Activated CD4-positive, alpha-beta T cell treated with anti-CD3 and anti-CD28 coated beads, Interleukin-2, amount 50 U/mL, for 24 hours (primary cell): ENCODE measurements around the gene DNPH1.

ENCODE experiments used
- DNase-seq, 2 donors: peaks; one replicate each; pipeline ENCODE4 v3.0.0-alpha.2; 2020; ENCODE audit warnings: low read depth in 1 of 2, low spot score in 1 of 2

The DNPH1 gene

DNA sequence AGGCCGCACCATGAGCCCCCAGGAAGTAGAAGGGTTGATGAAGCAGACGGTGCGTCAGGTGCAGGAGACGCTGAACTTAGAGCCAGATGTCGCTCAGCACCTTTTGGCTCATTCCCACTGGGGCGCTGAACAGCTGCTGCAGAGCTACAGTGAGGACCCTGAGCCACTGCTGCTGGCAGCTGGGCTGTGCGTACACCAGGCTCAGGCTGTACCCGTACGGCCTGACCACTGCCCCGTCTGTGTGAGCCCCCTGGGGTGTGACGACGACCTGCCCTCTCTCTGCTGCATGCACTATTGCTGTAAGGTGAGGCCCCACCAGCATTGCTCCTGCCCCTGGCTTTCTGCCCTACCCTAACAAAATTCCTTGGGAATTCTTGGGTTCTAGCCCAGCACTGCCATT lies 13.1 kb downstream of the DNPH1 start:
- DNase-seq, result no peak

DNA sequence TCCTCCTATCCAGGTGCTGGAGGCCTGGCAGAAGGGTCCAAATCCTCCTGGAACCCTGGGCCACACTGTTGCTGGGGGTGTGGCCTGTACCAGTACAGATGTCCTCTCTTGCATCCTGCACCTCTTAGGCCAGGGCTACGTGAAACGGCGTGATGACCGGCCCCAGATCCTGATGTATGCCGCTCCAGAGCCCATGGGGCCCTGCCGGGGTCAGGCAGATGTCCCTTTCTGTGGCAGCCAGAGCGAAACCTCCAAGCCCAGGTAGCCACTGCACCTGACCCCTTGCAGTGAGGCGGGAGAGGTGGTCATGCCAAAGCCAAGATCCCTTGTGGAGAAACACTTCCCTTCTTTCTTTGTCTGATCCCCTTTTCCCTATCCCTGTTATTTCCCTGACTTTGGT lies 14.2 kb downstream of the DNPH1 start:
- DNase-seq, result no peak

DNA sequence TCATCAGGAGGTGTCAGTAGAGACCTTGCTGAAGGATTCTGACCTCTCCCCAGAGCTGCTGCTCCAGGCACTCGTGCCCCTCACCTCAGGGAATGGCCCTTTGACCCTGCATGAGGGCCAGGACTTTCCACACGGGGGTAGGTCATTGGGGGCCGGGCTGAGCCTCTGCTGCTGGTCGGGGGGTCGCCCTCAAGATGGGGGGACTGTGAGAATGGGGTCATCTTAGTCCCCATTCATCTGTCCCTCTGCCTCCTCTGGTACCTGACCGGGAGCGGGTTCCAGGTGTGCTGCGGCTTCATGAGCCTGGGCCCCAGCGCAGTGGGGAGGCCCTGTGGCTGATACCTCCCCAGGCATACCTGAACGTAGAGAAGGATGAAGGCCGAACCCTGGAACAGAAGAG lies 15.8 kb downstream of the DNPH1 start:
- DNase-seq, result no peak

DNA sequence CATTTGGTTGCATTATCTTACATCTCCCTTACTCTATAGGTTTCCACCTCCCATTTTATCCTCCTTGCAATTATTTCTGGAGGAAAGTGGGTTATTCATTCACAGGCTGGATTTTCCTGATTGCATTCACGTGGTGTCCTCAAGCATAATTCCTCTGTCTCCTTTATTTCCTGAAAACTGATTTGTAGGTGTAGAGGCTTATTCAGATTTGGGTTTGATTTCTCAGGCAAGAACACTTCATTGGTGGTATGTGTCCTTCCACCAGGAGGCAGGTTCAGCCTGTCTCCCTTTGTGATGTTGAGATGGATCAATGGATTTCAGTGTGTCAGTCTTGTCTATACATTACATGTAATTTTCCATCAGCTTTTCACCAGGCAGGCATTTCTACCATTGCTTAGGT lies 17.3 kb downstream of the DNPH1 start:
- no peak for DNase-seq

DNA sequence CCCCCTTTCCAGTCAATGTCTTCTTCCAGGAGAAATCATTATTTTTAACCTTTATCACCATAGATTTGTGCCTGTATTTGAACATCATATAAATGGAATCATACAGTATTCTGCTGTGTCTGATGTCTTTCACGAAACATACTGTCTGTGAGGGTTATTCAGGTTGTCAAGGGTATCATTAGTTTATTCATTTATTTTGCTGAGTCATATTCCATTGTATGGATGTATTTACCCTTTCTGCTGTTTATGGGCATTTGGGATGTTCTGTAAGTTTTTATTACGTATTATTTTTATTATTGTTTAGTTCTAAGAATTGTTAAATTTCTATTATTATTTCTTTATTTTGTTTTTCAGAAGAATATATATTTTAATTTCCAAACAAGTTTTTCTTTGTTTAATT lies 22.0 kb downstream of the DNPH1 start:
- no peak for DNase-seq

DNA sequence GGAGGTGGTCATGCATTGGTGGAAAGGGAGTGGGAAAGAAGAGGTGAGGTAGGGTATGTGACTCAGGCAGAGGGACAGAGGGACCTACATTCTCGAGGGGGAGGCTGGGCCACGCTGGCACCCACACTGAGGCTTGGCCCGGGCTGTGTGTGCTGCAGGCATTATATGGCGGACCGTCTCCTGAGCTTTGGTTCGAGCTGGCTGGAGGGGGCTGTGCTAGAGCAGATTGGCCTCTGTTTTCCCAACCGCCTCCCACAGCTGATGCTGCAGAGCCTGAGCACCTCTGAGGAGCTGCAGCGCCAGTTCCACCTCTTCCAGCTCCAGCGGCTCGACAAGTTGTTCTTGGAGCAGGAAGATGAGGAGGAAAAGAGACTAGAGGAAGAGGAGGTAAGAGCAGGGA lies 23.4 kb downstream of the DNPH1 start:
- no peak for DNase-seq

DNA sequence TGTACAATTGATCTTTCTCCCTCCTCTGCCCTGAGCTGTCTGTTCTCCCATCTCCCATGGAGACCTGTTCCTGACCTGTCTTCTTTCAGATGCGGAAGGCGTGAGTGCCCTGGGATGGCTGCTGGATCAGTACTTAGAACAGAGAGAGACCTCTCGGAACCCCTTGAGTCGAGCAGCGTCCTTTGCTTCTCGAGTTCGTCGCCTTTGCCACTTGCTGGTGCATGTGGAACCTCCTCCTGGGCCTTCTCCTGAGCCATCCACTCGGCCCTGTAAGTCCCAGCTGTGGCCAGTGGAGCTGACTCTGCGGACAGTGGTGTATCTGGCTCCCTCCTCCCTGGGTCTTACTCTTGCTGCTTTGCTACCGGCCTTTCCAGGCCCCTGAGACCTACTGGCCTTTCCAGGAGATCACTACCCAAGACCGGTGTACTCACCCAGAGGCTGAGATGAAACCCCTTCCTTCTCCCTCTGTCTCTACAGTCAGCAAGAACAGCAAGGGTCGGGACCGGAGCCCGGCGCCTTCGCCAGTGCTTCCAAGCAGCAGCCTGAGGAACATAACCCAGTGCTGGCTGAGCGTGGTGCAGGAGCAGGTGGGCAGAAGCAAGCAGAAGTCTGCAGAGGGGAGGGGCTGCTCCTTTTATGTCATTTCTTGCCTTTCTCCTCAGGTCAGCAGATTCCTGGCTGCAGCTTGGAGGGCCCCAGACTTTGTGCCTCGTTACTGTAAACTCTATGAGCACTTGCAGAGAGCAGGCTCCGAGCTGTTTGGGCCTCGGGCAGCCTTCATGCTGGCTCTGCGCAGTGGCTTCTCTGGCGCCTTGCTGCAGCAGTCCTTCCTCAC lies 24.8 kb downstream of the DNPH1 start:
- no peak for DNase-seq

DNA sequence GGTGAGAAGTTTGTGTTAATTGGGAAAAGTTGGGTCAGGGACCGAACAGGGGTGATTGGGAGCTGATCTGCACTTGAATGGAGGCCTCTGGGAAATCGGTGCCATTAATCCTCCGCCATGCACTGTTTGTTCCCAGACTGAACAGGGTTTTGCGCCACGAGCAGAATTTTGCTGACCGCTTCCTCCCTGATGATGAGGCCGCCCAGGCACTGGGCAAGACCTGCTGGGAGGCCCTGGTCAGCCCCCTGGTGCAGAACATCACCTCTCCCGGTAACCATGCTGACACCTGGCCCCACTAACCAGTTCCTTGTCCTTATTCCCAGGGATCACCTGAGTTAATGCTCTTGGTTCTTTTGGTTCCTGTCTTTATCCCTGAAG lies 25.6 kb downstream of the DNPH1 start:
- DNase-seq, result no peak

DNA sequence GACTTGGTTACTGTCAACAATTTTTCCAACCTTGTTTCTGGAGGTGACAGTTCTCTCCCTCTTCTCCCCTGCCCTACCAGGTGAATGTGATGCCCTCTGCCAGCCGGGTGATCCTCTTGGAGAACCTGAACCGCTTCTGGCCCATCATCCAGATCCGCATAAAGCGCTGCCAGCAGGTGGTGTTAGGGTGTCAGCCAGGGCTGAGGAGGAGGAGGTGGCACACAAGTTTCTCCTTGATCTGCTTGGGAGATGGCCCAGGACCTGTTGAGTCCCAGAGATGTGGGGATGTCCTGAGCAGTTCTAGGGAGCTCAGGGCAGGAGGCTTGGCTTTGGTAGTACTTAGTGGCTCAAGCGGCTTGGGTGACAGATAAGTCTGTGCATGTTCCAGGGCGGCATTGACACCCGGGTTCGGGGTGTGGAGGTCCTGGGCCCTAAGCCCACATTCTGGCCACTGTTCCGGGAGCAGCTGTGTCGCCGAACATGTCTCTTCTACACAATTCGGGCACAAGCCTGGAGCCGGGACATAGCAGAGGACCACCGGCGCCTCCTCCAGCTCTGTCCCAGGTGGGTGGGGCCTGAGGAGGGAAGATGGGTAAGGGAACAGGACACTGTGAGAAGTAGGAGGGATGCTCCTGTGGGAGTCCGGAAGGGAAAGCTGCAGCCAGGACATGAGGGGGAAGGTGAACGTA lies 26.1 kb downstream of the DNPH1 start:
- DNase-seq, result no peak

DNA sequence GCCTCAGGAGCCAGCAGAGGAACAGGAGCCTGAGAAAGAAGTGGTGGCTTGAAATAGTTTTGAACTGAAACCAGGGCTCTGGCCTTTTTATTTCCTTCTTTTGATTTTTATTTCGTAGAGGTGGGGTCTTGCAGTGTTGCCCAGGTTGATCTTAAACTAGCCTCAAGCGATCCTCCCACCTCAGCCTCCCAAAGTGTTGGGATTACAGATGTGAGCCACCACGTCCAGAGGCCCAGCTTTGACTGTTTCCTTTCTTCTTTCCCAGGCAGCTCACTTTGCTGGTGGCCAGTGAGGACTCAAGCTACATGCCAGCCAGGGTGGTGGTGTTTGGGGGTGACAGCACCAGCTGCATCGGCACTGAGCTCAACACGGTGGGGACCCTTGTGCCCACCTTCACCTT lies 26.8 kb downstream of the DNPH1 start:
- DNase-seq, result no peak

DNA sequence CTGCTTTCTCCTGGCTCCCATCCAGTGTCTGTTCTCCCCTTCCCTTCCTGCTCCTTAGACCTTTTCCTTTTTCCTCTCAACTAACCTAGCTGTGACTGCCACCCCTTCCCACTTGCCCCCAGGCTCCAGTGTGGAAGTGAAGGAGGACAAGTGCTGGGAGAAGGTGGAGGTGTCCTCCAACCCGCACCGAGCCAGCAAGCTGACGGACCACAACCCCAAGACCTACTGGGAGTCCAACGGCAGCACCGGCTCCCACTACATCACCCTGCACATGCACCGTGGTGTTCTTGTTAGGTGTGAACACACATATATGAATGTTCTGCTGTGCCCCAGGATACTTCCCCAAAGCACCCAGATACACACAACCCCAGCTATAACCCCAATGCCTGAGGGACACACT lies 28.7 kb downstream of the DNPH1 start:
- DNase-seq, result no peak

DNA sequence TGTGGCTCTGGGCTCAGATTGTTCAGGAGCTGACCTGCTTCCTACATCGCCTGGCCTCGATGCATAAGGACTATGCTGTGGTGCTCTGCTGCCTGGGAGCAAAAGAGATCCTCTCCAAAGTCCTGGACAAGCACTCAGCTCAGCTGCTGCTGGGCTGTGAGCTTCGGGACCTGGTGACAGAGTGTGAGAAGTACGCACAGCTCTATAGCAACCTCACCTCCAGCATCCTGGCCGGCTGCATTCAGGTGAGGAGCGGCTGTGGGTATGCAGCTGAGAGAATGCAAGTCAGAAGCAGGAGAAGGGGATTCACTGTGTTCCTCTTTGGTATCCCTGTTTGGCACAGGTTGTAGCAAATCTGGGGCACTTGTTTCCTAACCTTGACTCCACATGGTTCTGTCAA lies 29.4 kb downstream of the DNPH1 start:
- no peak for DNase-seq

DNA sequence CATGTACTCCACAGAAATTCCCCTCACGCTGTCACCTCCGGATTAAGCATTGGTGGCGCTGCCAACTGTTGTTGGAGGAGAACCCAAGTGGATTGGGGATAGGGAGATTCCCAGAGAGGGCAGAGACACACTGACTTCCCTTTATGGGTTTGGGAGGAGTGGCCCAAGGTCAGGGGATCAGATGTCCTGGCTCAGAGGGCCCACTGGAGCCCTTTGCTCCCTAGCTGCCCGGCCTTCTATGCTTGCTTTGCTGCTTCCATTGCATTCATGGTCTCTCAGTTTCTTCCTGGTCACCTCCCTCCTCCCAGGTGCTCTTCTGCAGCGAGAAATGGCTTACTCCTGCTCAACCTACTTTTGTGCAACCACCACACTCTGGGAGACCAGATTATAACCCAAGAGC lies 32.9 kb downstream of the DNPH1 start:
- no peak for DNase-seq

DNA sequence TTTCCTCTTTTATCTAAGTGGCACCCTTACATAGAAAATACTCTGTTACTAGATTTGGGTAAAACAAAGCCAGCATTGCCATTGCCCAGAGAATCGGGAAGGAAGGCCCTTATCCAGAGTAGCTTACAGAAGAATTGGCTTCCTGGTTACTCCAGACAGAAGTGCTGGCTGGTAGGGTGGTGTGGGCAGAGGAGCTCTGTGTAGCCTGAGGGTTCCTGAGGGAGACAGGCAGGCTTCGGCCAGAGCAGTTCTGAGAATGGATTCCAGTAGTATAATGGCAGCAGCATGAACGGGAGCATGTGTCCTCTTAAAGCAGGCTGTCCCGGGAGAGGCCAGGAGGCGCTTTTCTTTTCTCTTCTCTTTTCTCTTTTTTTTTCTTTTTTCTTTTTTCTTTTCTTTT lies 35.4 kb downstream of the DNPH1 start:
- no peak for DNase-seq

DNA sequence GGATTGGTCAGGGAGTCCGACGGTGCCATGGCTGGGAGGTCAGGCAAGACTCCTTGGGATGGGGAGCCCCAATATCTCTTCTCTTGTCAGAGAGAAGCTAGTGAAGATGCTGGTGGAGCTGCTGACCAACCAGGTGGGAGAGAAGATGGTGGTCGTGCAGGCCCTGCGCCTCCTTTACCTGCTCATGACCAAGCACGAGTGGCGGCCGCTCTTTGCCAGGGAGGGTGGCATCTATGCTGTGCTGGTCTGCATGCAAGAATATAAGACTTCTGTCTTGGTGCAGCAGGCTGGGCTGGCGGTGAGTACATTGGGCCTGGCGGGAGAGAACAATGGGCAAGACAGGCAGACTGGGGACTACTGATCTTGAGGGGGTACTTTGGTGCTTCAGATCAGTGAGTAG lies 36.4 kb downstream of the DNPH1 start:
- no peak for DNase-seq

DNA sequence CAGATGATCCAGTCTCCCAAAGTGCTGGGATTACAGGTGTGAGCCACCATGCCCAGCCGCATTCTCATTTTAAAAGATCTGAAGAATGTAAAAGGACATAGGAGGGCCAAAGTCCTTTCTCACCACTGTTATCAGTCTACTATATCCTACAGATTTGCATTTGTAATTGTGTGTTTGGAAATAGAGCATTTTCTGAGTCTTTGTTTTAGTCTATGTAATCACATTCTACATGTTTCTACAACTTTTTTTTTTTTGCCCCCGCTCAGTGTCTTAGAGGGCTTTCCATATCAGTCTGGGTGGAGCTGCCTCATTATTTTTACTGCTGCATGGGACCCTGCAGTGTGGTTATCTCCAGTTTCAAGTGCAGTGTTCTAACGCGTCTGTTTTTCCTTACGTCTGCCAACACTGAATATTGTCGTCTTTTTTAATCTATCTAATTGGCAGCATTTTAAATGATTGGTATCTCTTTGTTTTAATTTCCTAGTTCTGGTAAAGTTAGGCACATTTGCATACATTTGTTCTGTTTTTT lies 39.4 kb downstream of the DNPH1 start:
- DNase-seq, result no peak

DNA sequence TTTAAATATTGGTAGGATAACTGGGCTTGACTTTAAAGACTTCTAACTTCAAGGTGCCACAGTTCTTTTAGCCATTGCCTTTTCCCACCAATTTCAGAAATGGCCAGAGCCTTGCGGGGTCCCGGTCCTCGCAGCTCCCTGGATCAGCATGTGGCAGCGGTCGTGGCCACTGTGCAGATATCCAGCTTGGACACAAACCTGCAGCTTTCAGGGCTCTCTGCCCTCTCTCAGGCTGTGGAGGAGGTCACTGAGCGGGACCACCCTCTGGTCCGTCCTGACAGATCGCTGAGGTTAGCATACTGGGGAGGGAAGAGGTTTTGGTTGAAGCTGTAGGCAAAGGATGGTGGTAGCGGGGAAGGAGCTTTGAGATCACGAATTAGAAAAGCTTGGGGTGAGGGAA lies 40.9 kb downstream of the DNPH1 start:
- DNase-seq, result no peak

DNA sequence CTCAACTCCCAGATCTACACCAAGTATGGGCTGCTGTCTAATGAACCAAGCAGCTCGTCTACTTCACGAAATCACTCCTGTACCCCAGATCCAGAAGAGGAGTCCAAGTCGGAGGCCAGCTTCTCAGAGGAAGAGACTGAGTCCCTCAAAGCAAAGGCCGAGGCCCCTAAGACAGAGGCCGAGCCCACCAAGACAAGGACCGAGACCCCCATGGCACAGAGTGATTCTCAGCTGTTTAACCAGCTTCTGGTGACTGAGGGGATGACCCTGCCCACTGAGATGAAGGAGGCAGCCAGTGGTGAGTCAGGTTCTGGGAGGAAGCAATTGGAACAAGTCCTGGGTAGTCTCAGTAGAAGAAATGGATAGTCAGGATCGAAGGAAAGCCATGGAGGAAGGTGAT lies 41.5 kb downstream of the DNPH1 start:
- DNase-seq, result no peak

DNA sequence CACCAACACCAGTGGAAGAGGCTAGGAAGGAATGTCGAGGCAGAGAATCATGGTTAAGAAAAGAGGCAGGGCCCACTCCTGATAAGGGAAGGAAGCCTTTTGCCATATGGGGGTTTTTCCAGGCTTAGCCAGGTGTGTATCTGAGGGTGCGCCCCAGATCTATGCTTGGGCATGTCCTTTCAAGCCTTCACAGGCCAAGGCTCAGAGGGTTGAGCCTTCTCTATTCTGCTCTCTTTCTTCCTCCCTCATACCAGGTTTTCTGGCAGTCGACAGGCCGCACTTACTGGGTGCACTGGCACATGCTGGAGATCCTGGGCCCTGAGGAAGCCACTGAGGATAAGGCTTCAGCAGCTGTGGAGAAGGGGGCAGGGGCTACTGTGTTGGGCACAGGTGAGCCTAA lies 42.6 kb downstream of the DNPH1 start:
- DNase-seq, result no peak

DNA sequence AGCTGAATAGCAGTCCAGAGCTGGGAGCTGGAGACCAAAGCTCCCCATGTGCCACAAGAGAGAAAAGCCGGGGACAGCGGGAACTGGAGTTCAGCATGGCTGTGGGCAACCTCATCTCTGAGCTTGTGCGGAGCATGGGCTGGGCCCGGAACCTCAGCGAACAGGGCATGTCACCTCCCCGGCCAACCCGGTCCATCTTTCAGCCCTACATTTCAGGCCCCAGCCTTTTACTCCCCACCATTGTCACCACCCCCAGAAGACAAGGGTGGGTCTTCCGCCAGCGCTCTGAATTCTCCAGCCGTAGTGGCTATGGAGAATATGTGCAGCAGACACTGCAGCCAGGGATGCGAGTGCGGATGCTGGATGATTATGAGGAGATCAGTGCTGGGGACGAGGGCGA lies 43.3 kb downstream of the DNPH1 start:
- no peak for DNase-seq

DNA sequence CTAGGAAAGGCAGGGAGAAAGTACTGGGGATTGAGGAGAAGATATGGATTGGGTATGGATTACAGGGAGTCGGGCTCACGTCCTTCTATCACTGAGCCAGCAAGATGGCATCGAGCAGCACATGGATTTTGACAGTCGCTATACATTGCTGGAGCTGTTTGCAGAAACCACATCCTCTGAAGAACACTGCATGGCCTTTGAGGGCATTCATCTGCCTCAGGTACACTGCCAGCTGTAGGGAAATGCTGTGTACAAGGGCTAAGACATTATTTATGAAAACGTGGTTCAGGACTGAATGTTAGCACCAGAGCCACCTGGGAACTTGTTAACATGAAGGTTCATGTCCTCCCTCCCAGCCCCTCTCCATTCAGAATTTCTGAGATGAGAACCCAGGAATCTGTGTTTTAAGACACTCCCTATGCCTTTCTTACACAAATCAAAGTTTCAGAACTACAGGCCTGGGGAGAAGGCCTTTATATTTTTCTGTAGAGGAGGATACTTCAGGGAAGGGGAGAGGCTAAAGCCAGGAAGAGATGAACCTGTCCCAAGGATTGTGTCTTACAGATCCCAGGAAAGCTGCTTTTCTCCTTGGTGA lies 43.8 kb downstream of the DNPH1 start:
- DNase-seq, result no peak

DNA sequence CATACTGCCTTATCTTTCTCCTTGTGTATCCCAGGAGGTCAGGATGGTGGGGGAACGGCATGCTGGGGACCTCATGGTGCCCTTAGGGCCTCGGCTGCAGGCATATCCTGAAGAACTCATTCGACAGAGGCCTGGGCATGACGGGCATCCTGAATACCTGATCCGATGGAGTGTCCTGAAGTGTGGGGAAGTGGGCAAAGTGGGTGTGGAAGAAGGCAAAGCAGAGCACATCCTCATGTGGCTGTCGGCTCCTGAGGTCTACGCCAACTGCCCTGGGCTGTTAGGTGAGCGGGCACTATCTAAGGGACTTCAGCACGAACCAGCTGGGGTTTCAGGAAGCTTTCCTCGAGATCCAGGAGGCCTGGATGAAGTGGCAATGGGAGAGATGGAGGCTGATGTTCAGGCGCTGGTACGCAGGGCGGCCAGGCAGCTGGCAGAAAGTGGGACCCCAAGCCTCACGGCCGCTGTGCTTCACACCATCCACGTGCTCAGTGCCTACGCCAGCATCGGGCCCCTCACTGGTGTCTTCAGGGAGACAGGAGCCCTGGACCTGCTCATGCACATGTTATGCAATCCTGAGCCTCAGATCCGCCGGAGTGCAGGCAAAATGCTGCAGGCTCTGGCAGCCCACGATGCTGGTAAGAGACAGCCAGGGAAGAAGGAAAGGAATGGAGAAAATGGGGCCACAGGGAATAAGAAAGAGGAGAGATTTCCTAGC lies 44.9 kb downstream of the DNPH1 start:
- DNase-seq, result no peak
